HG02588 (cell line): ENCODE measurements around the gene NEK8.
"Not testable (repeated sequence)": the region's sequence is repeated elsewhere in the genome, so short reads cannot be mapped to it uniquely, and the experiment has no call there.

Experiments used
- ATAC-seq: cut with Tn5 transposase; IDR thresholded peaks from one replicate; pipeline ENCODE4 v1.9.1; 2021; ENCODE audit warnings: mild to moderate bottlenecking, moderate library complexity; ENCODE audit not compliant: unreplicated experiment

Gene NEK8

GRCh38 chr17:28760601-28761562, 32.3 kb downstream of the NEK8 start:
- ATAC-seq = no peak

DNA sequence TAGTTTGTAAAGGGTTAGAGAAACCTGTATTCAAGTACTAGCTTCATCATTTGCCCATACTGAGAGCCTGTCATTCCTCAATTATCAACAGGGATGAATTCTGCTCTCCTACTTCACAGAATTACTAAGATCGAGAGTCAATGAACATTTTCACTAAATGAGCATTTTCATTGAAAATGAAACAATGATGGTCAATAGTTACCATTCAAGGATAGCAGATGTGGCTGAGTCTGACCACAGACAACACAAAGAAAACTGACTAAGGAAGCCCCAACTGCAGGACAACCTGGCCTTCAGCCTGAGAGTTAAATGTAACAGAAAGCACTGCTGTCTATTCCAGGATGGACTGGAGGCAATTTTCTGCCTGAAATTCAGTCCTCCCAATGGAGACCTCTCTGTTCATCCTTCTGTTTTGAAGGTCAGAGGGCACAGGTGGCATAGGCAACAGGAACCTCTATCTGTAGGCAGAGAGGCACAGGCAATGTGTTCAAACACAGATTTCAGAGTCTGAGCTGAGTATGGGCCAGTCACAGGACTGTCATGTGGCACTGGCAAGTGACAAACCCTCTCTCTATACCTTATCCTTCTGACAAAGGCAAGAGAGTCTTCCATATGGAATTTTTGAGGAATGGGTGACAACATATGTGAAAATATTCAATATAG, 34.7 kb downstream of the NEK8 start:
- no peak for ATAC-seq

GRCh38 chr17:28763804-28764266, 35.2 kb downstream of the NEK8 start:
- no peak for ATAC-seq

GRCh38 chr17:28765038-28765437, 36.5 kb downstream of the NEK8 start:
- no peak for ATAC-seq

DNA sequence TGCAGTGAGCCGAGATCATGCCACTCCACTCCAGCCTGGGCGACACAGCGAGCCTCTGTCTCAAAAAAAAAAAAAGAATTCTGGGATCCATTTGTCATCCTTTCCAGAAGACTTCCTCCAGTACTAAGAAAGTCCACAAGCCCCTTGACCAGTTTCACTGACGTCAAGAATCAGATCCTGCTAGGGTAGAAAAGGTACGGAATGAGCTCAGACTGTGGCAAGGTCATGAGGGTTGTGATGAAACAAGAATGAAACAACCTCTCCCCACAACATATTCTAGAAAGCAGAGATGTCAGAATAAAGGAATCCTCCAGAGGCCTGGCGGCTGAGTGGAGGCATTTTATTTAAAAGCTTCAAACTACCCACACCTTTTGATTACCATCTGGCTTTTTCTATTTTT, 45.1 kb downstream of the NEK8 start:
- ATAC-seq = no peak

DNA sequence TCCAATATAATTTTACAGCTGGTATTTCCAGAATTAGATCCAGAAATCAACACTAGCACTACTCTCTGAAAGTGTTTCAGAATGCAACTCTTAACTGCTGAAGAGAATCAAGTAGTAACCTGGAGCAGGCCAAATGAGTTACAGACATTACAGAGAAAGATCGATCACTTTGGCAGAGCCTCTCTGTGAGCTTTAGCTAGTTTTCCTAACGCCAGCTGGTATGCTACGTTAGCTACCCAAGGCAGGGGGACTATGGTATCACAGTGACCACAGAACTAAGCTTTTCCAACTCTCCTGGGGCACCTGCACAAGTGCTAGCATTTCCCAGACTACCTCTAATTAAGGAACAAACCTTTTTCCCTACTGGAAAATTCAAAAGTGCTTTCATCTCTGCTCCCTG, 45.6 kb downstream of the NEK8 start:
- no peak for ATAC-seq

DNA sequence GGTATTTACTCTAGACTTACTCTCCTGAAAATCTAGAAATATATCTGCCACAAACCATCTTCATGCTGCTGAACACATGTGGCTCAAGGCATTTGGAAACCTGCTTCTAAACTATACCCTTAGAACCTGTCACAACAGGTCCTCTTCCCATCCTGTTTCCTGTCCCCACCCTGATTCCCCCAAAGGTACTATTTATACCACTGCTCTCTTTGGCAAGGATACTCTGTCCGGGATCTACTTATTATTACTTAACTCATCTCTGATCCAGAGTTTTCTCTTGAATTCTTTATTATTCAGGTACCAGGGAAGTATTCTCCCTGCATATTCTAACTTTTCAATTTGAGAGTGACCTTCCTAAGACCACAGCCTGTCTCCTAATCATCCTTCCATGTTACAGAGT, 48.6 kb downstream of the NEK8 start:
- ATAC-seq = no peak

GRCh38 chr17:28779601-28780000, 51.0 kb downstream of the NEK8 start:
- not testable (repeated sequence) for ATAC-seq

DNA sequence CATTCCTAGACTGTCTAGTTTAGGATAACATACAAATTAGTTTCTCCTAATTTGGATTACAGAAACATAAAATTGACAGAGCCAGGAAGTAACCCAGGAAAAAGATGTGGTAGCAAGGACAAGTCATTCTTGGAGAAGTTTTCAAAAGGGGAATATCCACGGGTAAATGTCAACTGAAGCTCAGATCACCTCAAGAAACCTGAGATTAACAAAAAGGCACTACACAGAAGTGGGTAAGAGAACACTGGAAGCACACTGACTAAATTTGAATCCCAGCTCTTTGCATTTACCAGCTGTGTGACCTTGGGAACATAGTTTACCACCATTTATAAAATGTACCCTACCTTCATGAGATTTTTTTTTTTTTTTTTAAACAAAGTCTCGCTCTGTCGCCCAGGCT, 54.6 kb downstream of the NEK8 start:
- ATAC-seq = no peak

- ATAC-seq = no peak
These were observed 59.5 kb downstream of the NEK8 start for GRCh38 chr17:28788100-28788499.
